ENCODE results near the gene PSAP.
"Not testable (repeated sequence)": the region's sequence is repeated elsewhere in the genome, so short reads cannot be mapped to it uniquely, and the experiment has no call there.

DNA sequence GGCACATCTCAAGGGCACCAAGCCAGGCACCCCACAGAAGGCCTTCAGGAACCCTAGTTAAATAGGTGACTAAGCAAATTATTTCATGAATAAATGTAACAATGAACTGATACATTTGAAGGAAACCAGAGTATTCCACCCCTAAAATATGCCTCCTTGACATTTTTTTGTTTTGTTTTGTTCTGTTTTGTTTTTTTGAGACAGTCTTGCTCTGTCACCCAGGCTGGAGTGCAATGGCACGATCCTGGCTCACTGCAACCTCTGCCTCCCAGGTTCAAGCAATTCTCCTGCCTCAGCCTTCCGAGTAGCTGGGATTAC, 30.2 kb upstream of the PSAP start:
- TF ChIP-seq CTCF (IDR thresholded peaks at IDR 0.05; ENCODE audit: insufficient read depth, low read length, poor library complexity, severe bottlenecking); EZH2phosphoT487 (conservative IDR thresholded peaks at IDR 0.05; ENCODE audit: low read length): not testable (repeated sequence)

Measured in SU-DHL-6 (cell line).